SJCRH30 (cell line): ENCODE measurements around the gene ATXN7L3. TPM values are rescaled to one million over a fixed set of nuclear protein-coding genes. Genes with fewer than 3 reads are reported as not detected.
"Not testable (repeated sequence)": the region's sequence is repeated elsewhere in the genome, so short reads cannot be mapped to it uniquely, and the experiment has no call there.

ENCODE experiments used
- DNase-seq, 2 experiments: peaks; one replicate each; pipeline ENCODE4 v3.0.0-alpha.2; 2015 to 2020
- H3K27ac ChIP-seq: fragments of 250-450 bp; sonication (Bioruptor Pico); 2 replicates; pipeline ENCODE4 v1.5.1; 2020; ENCODE audit warnings: mild to moderate bottlenecking, moderate library complexity
- H3K27me3 ChIP-seq: fragments of 250-450 bp; sonication (Bioruptor Pico); 2 replicates; pipeline ENCODE4 v1.5.1; 2020; ENCODE audit warnings: mild to moderate bottlenecking, moderate library complexity
- H3K36me3 ChIP-seq: fragments of 250-450 bp; sonication (Bioruptor Pico); 2 replicates; pipeline ENCODE4 v1.5.1; 2020; ENCODE audit warnings: mild to moderate bottlenecking, moderate library complexity
- H3K4me1 ChIP-seq: fragments of 250-450 bp; sonication (Bioruptor Pico); 2 replicates; pipeline ENCODE4 v1.5.1; 2020; ENCODE audit warnings: mild to moderate bottlenecking, moderate library complexity
- H3K4me3 ChIP-seq: fragments of 250-450 bp; sonication (Bioruptor Pico); 2 replicates; pipeline ENCODE4 v1.5.1; 2020; ENCODE audit warnings: mild to moderate bottlenecking, moderate library complexity
- H3K9me3 ChIP-seq: fragments of 250-450 bp; sonication (Bioruptor Pico); replicated peaks from 2 replicates; pipeline ENCODE4 v1.5.1; 2020; ENCODE audit warnings: mild to moderate bottlenecking, moderate library complexity
- total RNA-seq: library from RNA; depleted of rRNA; stranded (reverse); fragments of >200 nt; shearing (Covaris generic); gene quantifications from 2 replicates; pipeline ENCODE4 v1.2.3, GENCODE V29; 2014; rRNA removed

The ATXN7L3 gene
- 59.7 and 62.4 TPM in 2 replicates for total RNA-seq

GRCh38 chr17:44199553-44200477 is at the start of gene ATXN7L3:
TSS of gene ATXN7L3 (minus strand) at chr17:44199884. CDS start at chr17:44198070, 1,814 bp downstream.
- Histone ChIP-seq H3K9me3 (no peaks in the 10 kb centered on the region), H3K4me1 (peaks cover 7% of the 10 kb centered on the region; the same call in 1 of the 2 replicates), H3K36me3 (peaks cover 11% of the 10 kb centered on the region), H3K27ac (peak within 1 kb of the TSS; percentile 67), H3K4me3 (peak within 1 kb of the TSS; percentile 99), H3K27me3 (no peaks in the 10 kb centered on the region)
- peak; percentile 99 to 100 for DNase-seq

GRCh38 chr17:44247876-44248736 is 48.4 kb upstream of the ATXN7L3 start:
- no peaks in the 10 kb centered on the region for H3K9me3 ChIP-seq
- H3K4me1 ChIP-seq, result peaks cover 28% of the 10 kb centered on the region
- no peak overlapping the region for H3K27ac ChIP-seq
- H3K27me3 ChIP-seq, result no peaks in the 10 kb centered on the region
- no peak for DNase-seq
- H3K4me3 ChIP-seq, result no peak overlapping the region
- no peaks in the 10 kb centered on the region for H3K36me3 ChIP-seq

- H3K36me3 ChIP-seq, result no peaks in the 10 kb centered on the region
- peak; percentile 64 to 71 for DNase-seq
- peak overlapping the region; percentile 1; the same call in 1 of the 2 replicates for H3K27ac ChIP-seq
- H3K4me1 ChIP-seq, result peaks cover 28% of the 10 kb centered on the region
- no peaks in the 10 kb centered on the region for H3K27me3 ChIP-seq
- no peak overlapping the region for H3K4me3 ChIP-seq
- H3K9me3 ChIP-seq, result no peaks in the 10 kb centered on the region
Observed at GRCh38 chr17:44247440-44247841, 47.8 kb upstream of the ATXN7L3 start.

- Histone ChIP-seq H3K9me3 (no peaks in the 10 kb centered on the region), H3K27me3 (no peaks in the 10 kb centered on the region), H3K36me3 (no peaks in the 10 kb centered on the region), H3K4me1 (peaks cover 6% of the 10 kb centered on the region), H3K27ac (no peak overlapping the region), H3K4me3 (no peak overlapping the region)
- no peak for DNase-seq
Observed at GRCh38 chr17:44241106-44241624, 41.5 kb upstream of the ATXN7L3 start.

- H3K4me3 ChIP-seq, H3K36me3 ChIP-seq, DNase-seq, H3K4me1 ChIP-seq, H3K27ac ChIP-seq, H3K9me3 ChIP-seq, H3K27me3 ChIP-seq: not testable (repeated sequence)
Observed at GRCh38 chr17:44237886-44238285, 38.2 kb upstream of the ATXN7L3 start.

GRCh38 chr17:44236444-44236991 is 36.8 kb upstream of the ATXN7L3 start:
- Histone ChIP-seq H3K4me3 (no peak overlapping the region), H3K36me3 (no peaks in the 10 kb centered on the region), H3K9me3 (no peaks in the 10 kb centered on the region), H3K27me3 (peaks cover 4% of the 10 kb centered on the region; the same call in 1 of the 2 replicates), H3K4me1 (peaks cover 8% of the 10 kb centered on the region; the same call in 1 of the 2 replicates), H3K27ac (no peak overlapping the region)
- no peak for DNase-seq

- H3K4me1 ChIP-seq, result peaks cover 8% of the 10 kb centered on the region; the same call in 1 of the 2 replicates
- H3K4me3 ChIP-seq, result no peak overlapping the region
- peaks cover 4% of the 10 kb centered on the region; the same call in 1 of the 2 replicates for H3K27me3 ChIP-seq
- no peaks in the 10 kb centered on the region for H3K36me3 ChIP-seq
- DNase-seq, result no peak
- no peaks in the 10 kb centered on the region for H3K9me3 ChIP-seq
- no peak overlapping the region for H3K27ac ChIP-seq
Observed at GRCh38 chr17:44235583-44235936, 35.9 kb upstream of the ATXN7L3 start.

GRCh38 chr17:44233582-44233981 is 33.9 kb upstream of the ATXN7L3 start:
- H3K4me3 ChIP-seq, result no peak overlapping the region
- no peak for DNase-seq

GRCh38 chr17:44232061-44232460 is 32.4 kb upstream of the ATXN7L3 start:
- Histone ChIP-seq H3K4me3 (no peak overlapping the region), H3K27ac (no peak overlapping the region), H3K4me1 (peaks cover 8% of the 10 kb centered on the region; the same call in 1 of the 2 replicates), H3K9me3 (no peaks in the 10 kb centered on the region), H3K27me3 (peaks cover 4% of the 10 kb centered on the region; the same call in 1 of the 2 replicates), H3K36me3 (no peaks in the 10 kb centered on the region)
- no peak for DNase-seq

More at GRCh38 chr17:44233582-44233981, 33.9 kb upstream of the ATXN7L3 start:
- H3K36me3 ChIP-seq, result no peaks in the 10 kb centered on the region
- H3K27ac ChIP-seq, result no peak overlapping the region
- peaks cover 8% of the 10 kb centered on the region; the same call in 1 of the 2 replicates for H3K4me1 ChIP-seq
- no peaks in the 10 kb centered on the region for H3K9me3 ChIP-seq
- peaks cover 4% of the 10 kb centered on the region; the same call in 1 of the 2 replicates for H3K27me3 ChIP-seq

- Histone ChIP-seq H3K36me3 (no peaks in the 10 kb centered on the region), H3K4me1 (peaks cover 8% of the 10 kb centered on the region; the same call in 1 of the 2 replicates), H3K4me3 (no peak overlapping the region), H3K27ac (no peak overlapping the region), H3K9me3 (no peaks in the 10 kb centered on the region), H3K27me3 (peaks cover 4% of the 10 kb centered on the region; the same call in 1 of the 2 replicates)
- DNase-seq, result no peak
Observed at GRCh38 chr17:44230140-44230539, 30.5 kb upstream of the ATXN7L3 start.

- H3K27me3 ChIP-seq, result peaks cover 4% of the 10 kb centered on the region; the same call in 1 of the 2 replicates
- H3K4me3 ChIP-seq, result no peak overlapping the region
- no peak overlapping the region for H3K27ac ChIP-seq
- 0 out of 2 replicates have a peak, but pooled peaks cover 4% of the 10 kb centered on the region for H3K4me1 ChIP-seq
- H3K9me3 ChIP-seq, result no peaks in the 10 kb centered on the region
- no peaks in the 10 kb centered on the region for H3K36me3 ChIP-seq
- no peak for DNase-seq
Observed at GRCh38 chr17:44229090-44229489, 29.4 kb upstream of the ATXN7L3 start.

- Histone ChIP-seq H3K27ac (no peak overlapping the region), H3K4me3 (no peak overlapping the region), H3K27me3 (no peaks in the 10 kb centered on the region), H3K4me1 (peaks cover 3% of the 10 kb centered on the region; the same call in 1 of the 2 replicates), H3K9me3 (no peaks in the 10 kb centered on the region), H3K36me3 (no peaks in the 10 kb centered on the region)
- DNase-seq, result no peak
Observed at GRCh38 chr17:44223541-44224071, 23.9 kb upstream of the ATXN7L3 start.

- peaks cover 9% of the 10 kb centered on the region; the same call in 1 of the 2 replicates for H3K4me1 ChIP-seq
- DNase-seq, result peak; percentile 71 to 83
Observed at GRCh38 chr17:44222112-44222869, 22.6 kb upstream of the ATXN7L3 start.

More at GRCh38 chr17:44222112-44222869, 22.6 kb upstream of the ATXN7L3 start:
- H3K27ac ChIP-seq, result no peak overlapping the region
- no peaks in the 10 kb centered on the region for H3K36me3 ChIP-seq
- H3K9me3 ChIP-seq, result no peaks in the 10 kb centered on the region
- peak overlapping the region; percentile 99 for H3K4me3 ChIP-seq
- H3K27me3 ChIP-seq, result no peaks in the 10 kb centered on the region
